GM15510 (cell line): ENCODE results near the gene TEX38.

Experiments
- POLR2A ChIP-seq: IDR thresholded peaks from 3 replicates; pipeline ENCODE4 v1.6.1; 2011; ENCODE audit warnings: borderline replicate concordance; ENCODE audit not compliant: insufficient read length; ENCODE audit errors: extremely low read depth

Gene TEX38

DNA sequence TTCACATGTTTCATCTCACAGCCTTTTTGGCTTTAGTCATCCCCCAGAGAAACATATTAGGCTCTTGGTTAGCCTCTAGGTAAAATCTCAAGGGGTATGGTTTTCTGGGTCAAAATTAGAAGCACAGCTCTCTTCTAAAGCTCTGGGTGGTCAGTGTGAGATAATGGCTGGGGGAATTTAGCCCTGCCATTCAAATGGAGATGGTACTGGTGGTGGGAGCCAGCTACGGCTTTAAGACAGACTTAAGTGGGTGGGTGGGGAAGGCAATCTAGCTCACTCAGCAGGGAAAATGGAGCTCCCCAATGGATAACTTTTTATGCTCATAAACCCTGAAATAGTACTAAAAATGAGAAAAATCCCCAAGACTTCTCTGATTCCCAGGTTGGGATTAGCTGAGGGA lies 5.7 kb downstream of the TEX38 start:
- no peak for TF ChIP-seq POLR2A

DNA sequence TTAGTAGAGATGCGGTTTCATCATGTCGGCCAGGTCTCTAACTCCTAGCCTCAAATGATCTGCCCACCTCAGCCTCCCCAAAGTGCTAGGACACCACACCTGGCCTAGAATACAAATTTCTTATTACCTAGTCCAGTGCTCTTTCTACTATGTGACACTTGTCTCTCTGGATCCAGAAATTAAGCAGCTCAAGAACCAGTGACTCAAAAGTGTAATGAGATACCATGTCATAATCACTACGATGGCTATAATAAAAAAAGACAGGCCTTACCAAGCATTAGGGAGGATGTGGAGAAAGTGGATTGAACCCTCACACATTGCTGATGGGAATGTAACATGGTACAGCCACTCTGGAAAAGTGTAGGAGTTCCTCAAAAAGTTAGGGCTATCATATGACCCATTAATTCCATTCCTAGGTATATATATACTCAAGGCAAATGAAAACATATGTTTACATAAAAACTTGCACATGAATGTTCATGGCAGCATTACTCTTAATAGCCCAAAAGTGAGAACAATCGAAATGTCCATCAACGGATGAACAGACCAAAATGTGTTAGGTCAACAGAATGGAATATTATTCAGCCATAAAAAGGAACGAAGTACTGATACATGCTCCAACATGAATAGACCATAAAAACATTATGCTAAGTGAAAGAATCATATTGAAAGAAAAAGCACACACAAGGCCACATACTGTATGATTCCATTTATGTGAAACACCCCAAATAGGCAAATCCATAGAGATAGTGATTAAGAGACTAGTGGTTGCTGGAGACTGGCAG lies 8.3 kb downstream of the TEX38 start:
- TF ChIP-seq POLR2A, result no peak

DNA sequence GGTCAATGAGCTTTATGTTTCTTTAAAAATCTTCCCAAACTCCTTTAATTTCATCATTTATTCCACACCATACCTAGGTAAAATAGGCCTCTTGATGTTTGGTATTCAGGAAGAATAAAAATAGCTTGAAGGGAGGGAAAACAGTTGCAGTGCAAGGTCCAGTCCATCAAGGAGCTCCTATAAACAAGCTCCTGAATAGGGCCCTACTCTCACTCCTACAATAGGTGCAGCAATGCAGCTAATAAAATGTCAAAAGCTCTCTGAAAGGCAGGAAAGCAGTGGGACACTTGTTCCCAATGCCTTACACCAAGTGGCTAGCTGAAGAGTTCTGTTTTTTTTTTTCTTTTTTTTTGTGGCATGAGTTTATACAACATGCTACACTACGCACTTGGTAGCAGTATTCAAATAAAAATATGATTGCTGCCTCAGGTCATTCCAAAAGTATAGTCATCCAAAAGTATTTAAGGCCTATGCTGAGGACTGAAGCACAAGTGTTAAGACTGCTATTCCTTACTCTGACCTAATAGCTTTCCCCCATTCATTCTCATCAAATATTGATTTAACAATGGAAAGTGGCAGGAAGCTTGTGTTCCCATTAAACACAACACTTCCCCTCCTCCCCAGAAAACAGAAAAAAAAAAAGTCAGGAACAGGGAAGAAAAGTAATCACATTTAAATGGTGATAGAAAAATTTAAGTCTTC lies 9.8 kb downstream of the TEX38 start:
- TF ChIP-seq POLR2A, result no peak

DNA sequence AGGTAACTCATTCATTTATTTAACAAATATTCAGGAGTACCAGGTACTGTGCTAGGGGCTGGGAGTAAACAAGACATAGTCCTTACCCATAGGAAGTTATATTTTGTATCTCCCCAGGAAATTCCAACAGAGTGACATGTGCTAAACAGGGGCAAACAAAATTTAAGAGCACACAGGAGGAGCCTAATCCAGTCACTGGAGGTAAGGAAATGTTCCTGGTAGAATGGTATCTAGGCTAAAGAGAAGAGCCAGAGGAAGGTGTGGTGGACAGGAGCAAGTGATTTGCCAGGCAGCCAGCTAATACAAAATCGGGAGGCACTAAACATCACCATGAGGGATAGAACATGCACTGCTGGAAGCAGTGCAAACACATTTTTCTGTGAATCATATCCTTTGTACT lies 10.4 kb downstream of the TEX38 start:
- no peak for TF ChIP-seq POLR2A

DNA sequence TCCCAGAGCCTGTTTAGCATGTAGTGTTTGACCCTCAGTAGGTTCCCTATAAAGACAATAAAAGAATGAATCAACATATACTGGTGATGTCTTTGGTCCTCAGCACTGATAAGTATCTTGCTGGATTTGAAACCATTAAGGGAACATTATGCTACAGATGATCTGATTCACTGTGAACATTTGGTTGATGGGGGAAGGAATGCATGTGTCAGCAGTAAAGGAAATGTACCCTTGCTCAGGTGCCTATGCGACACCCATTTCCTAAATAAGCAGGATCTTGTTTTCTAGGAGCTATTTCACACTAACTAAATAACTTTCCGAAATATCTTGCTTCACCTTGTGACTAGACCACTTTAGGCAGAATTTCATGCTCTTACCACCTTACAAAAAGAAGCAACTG lies 13.0 kb downstream of the TEX38 start:
- TF ChIP-seq POLR2A, result no peak

DNA sequence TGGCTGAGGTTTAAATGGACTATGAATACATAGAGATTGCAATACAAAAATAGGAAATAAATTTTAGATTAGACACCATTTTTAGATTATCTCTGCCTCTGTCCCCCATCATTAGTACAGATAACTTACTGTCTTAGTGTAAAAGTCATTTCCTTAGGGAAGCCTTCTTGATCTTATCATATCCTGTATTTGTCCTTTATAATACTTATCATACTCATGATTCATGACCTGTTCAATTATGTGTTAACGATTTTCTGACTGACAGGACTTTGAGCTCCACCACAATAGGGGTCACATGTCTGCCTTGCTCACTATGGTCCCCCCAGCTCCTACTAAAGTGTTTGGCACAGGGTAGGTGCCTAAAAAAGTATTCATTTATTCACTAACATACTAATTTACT lies 14.6 kb downstream of the TEX38 start:
- TF ChIP-seq POLR2A, result no peak

DNA sequence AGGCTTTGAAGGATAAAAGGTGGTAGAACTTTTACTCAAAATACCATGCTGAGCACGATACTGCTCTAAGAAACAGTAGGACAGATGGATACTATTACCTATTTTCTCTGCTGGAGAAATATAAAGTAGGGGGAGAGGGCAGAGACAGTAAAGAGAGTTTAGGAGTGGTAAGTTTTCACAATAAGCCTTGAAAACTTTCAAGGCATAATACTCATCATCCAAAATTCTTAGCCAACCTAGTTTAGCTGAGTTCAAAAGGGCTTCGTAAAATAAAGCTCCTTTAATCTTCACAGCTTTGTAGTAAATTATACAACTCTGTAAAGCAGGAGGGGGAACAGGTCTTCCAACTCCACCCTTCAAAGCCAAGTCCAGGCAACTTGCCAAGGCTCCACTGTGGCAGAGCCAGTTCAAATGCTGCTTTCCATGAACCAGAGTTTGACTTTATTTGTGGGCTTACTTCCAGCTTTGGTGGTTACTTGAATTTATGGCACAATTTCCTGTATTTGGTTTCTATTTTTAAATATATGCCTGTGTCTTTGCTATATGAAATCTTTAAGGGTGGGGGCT lies 15.5 kb downstream of the TEX38 start:
- no peak for TF ChIP-seq POLR2A

DNA sequence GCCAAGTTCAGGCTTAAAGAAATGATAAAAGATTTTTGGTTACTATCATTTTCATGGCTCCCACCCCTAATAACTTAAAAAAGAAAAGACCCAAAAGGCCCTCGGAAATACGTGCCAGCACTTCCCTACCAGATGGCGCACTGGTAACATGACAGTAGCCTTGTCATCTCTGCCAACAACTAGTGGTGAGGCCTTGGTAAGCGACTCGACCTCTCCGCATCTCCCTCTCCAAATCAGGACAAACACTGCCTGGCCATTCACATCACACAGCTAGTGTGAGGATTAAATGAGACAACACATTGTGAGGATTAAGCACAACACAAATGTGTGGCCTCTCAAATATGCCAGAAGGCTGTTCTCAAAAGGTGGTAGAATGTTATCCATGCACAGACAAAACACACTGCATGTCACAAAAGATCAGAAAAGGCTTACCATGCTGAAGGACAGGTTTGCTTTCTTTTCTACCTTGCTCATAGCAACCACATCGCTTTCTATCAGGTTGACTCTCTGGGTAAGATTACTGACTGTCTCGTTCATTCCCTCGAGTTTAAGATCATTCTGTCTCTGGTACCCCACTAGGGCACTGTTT lies 16.4 kb downstream of the TEX38 start:
- TF ChIP-seq POLR2A, result no peak

DNA sequence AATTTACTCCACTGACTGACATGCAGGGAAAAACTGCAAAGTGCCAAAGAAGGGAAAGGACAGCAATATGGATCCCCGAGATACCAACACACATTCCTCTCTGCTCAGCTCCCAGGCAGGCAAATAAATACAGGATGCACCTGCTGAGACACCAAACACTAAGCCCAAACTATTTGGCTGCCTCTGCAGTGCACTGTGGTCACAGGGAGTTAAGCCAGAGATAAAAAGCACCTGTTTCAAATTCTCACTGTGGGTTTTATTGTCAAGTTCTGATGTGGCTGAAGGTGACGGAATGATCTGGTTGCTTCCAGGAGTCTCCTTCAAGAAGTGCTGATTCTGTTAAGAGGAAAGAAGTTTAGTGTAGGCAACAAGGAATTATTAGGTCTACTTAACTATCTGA lies 17.7 kb downstream of the TEX38 start:
- TF ChIP-seq POLR2A, result no peak

DNA sequence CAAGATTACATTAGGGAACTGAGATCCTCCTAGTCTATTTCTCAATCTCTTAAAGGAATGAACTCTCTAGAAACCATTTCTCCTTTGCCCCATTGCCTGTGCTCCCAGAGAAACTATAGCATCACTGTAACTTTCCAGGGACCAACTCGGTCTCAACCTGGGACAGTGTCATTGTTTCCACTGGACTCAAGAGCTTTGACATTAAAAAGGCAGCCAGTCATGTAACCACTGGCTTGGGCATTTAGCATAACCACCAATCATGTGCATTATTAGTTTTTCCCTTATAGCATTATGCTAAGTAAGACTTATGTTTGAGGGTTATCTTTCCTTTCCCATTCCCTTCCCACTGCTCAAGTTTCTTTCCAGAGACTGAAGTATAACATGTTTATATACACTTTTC lies 18.2 kb downstream of the TEX38 start:
- no peak for TF ChIP-seq POLR2A

DNA sequence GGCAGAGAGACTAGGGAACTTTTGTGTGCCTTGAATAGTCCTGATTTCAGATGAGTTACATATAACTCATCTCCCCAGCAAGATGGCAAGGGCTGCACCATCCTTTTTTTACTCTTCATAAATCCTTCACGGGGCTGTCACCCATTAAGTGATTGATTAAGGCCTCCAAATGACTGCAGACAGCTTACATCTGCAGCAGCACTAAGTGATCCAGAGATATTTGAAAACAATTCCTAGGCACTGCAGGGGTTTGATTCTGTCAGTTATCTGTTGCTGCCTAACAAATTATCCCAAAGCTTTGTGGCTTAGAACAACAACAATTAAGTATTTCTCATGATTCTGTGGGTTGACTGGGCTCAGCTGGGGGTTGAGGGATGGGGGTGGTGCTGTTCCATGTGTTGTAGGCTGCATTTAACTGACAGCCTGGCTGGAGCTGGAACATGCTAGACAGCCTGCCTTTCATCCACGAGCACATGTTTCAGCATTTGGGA lies 19.3 kb downstream of the TEX38 start:
- TF ChIP-seq POLR2A, result no peak

DNA sequence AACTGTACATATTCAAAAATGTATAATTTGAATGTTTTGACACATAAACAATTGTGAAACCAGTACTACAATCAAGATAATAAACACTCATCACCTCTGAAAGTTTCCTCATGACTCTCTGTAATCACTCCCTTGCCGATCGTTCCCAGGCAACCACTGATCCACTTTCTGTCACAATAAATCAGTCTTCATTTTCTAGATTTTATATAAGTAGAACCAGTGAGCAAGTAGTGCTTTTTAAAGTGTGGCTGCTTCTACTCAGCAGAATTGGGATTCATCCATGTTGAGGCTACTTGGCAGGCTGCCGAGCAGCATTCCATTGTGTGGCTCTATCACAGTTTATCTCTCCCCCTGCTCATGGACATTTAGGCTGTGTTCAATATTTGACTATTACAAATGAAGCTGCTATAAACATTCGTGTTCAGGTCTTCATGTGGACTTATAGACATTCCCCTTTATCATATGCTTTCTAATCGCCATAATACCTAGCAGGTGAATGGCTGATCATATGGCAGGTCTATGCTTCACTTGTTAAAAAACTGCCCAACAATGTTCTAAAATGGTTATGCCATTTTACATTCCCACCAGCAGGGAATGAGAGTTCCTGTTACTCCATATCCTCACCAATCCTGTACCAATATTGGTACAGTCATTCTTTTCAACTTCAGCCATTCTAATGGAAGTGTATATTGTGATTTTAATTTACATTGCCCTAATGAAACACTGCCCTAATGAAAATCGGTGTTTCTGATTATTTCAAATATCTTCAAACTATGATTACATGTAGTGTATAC lies 20.5 kb downstream of the TEX38 start:
- TF ChIP-seq POLR2A, result no peak

DNA sequence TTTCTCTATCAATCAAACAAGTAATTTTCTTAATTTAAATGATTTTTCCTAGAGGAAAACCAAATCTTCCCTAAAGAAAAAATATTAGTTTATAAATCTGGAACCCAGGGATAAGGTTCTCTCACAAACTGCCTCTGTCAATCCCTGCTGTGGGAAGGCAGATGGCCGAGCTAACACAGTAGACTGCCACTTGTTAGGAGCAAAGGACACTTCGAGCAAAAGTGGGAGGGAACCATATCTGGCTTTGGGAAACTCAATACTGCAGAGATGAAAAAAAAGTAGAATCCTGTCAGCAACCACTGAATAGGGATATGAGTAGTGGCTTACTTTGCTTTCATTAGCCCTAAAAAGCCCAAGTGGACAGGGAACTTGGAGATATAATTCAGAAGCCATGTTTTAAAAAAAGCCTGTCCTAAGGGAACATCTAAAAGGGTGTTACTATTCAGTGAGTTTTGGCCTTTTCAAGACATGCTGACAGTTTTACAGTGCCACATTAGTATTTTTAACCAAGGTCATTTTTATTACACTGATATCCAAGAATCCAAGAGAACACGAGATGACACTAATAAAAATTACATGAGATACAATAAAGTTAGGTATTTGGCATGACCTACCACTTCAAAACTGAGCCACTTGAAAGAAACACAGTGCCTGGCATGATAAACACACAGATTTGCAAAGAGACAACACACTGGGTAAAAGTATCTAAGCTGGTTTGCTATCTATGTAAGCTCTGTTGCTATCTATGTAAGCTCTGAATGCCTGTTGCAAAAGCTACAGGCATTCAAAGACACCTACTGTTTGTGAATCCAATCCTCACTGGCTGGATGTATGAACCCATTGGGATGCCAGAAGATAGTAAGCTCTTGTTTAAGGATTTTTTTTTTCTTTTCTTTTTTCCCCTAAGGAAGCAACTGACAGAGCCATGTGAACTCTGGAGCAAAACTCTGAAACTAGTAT lies 21.4 kb downstream of the TEX38 start:
- TF ChIP-seq POLR2A, result no peak
